Right lobe of liver (tissue), 5 donors: ENCODE data around the gene TAF11L7. TPM values are rescaled to one million over a fixed set of nuclear protein-coding genes. Genes with fewer than 3 reads are reported as not detected.

ENCODE experiments used
- small RNA-seq, 2 experiments: library from RNA; depleted of rRNA; stranded (forward); fragments of <200 nt; gene quantifications; one replicate each; pipeline ENCODE3, GENCODE V24; 2016
- total RNA-seq, 6 experiments: library from RNA; depleted of rRNA in 2 of 6; stranded (reverse); fragments of >200 nt in 2 of 6; fragmentation: NEBNext Ultra II Directional in 3 of 6; extraction: Animal tissue kit (Norgen Biotek cat#: 25700) in 3 of 6; gene quantifications; one replicate each; pipeline versions ENCODE4 v1.1.0 to v1.2.4, GENCODE V29; 2016 to 2023
- donor health status: DM: no; HTN: no; CAD: no.
- donor health status: DM: no; HTN: no; CAD: no.
- donor health status: DM: no; HTN: yes; CAD: no.
- donor health status: DM: no; HTN: yes; CAD: no.

The TAF11L7 gene
- total RNA-seq, 6 experiments from 2014 or later: not detected

Small RNA genes within 50 kb of the gene (small RNA-seq; reads per million reads assigned to genes)
- gene AC233724.3 (0 reads per million in 2 experiments), gene AC233724.6 (0 reads per million in 2 experiments), gene AC233724.7 (0 reads per million in 2 experiments)

Other genes with a start within 250 kb of the TAF11L7 start
- gene TAF11L2, start 87.5 kb downstream of the TAF11L7 start, total RNA-seq: not detected
- not detected for gene TAF11L3, start 67.4 kb downstream of the TAF11L7 start, total RNA-seq
- gene TAF11L4, start 64.0 kb downstream of the TAF11L7 start, total RNA-seq: not detected
- gene TAF11L5, start 60.5 kb downstream of the TAF11L7 start, total RNA-seq: not detected
- gene TAF11L6, start 57.1 kb downstream of the TAF11L7 start, total RNA-seq: not detected
- gene TAF11L8, start 5.2 kb upstream of the TAF11L7 start, total RNA-seq: not detected
- gene TAF11L9, start 8.6 kb upstream of the TAF11L7 start, total RNA-seq: not detected
- not detected for gene TAF11L10, start 12.1 kb upstream of the TAF11L7 start, total RNA-seq
- gene TAF11L11, start 18.4 kb upstream of the TAF11L7 start, total RNA-seq: not detected
- not detected for gene TAF11L12, start 24.6 kb upstream of the TAF11L7 start, total RNA-seq
- not detected for gene TAF11L13, start 46.3 kb upstream of the TAF11L7 start, total RNA-seq
- gene TAF11L14, start 48.7 kb upstream of the TAF11L7 start, total RNA-seq: not detected